Fibroblast of lung (primary cell): ENCODE measurements around the gene AKAP13. TPM values are rescaled to one million over a fixed set of nuclear protein-coding genes. Genes with fewer than 3 reads are reported as not detected.
"Not testable (repeated sequence)": the region's sequence is repeated elsewhere in the genome, so short reads cannot be mapped to it uniquely, and the experiment has no call there.

Experiments used
- DNase-seq, 2 donors: peaks; one replicate each; pipeline versions ENCODE4 v3.0.0 to v3.0.0-alpha.2; 2010; ENCODE audit warnings: low read depth in 2 of 2
- H2AFZ ChIP-seq: 2 replicates; pipeline ENCODE4 v1.5.1; 2012; ENCODE audit warnings: low read length, control low read depth, inconsistent platforms
- H3K27ac ChIP-seq: 2 replicates; pipeline ENCODE4 v1.5.1; 2011; ENCODE audit warnings: low read length, control low read depth; ENCODE audit not compliant: insufficient read depth
- H3K27me3 ChIP-seq: 2 replicates; pipeline ENCODE4 v1.5.1; 2011; ENCODE audit warnings: mild to moderate bottlenecking, low read length; ENCODE audit not compliant: control insufficient read depth, insufficient read depth
- H3K36me3 ChIP-seq: 2 replicates; pipeline ENCODE4 v1.5.1; 2011; ENCODE audit warnings: low read length; ENCODE audit not compliant: control insufficient read depth, insufficient read depth
- H3K4me1 ChIP-seq: 2 replicates; pipeline ENCODE4 v1.5.1; 2011; ENCODE audit warnings: low read length; ENCODE audit not compliant: control insufficient read depth, insufficient read depth; ENCODE audit errors: extremely low read depth
- H3K4me2 ChIP-seq: 2 replicates; pipeline ENCODE4 v1.5.1; 2011; ENCODE audit warnings: low read length, control low read depth; ENCODE audit not compliant: insufficient read depth; ENCODE audit errors: extremely low read depth
- H3K4me3 ChIP-seq, 4 experiments: fragments of 200-600 bp in 1 of 4; sonication (generic) in 1 of 4; replicated peaks in 1 of 4; 2 replicates each; pipeline ENCODE4 v1.5.1; 2011 to 2016; ENCODE audit warnings: low read length in 4 of 4, low read depth in 3 of 4, mild to moderate bottlenecking in 3 of 4, control low read depth in 2 of 4, inconsistent platforms in 1 of 4, mixed read lengths in 1 of 4; ENCODE audit not compliant: insufficient read depth in 1 of 4; ENCODE audit errors: control extremely low read depth in 1 of 4
- H3K79me2 ChIP-seq: 2 replicates; pipeline ENCODE4 v1.5.1; 2012; ENCODE audit warnings: mild to moderate bottlenecking, low read length, inconsistent platforms; ENCODE audit not compliant: control insufficient read depth, insufficient read depth
- H3K9ac ChIP-seq: 2 replicates; pipeline ENCODE4 v1.5.1; 2011; ENCODE audit warnings: mild to moderate bottlenecking, low read length, control low read depth; ENCODE audit not compliant: insufficient read depth
- H3K9me3 ChIP-seq: 2 replicates; pipeline ENCODE4 v1.5.1; 2012; ENCODE audit warnings: low read depth, low read length; ENCODE audit not compliant: control insufficient read depth, insufficient read depth
- H4K20me1 ChIP-seq: 2 replicates; pipeline ENCODE4 v1.5.1; 2011; ENCODE audit warnings: low read length; ENCODE audit not compliant: control insufficient read depth, insufficient read depth; ENCODE audit errors: extremely low read depth
- EZH2 ChIP-seq: IDR thresholded peaks from 2 replicates; pipeline ENCODE4 v1.5.1; 2012; ENCODE audit warnings: low read length, control low read depth, mild to moderate bottlenecking; ENCODE audit errors: missing control alignments
- polyA plus RNA-seq, 2 donors: library from polyadenylated mRNA; depleted of rRNA in 1 of 2; stranded (reverse) in 1 of 2; unstranded in 1 of 2; fragments of >200 nt; gene quantifications; 2 replicates each; pipeline ENCODE4 v1.2.1, GENCODE V29; 2011 to 2012; ENCODE audit warnings: missing spikeins in 1 of 2
- total RNA-seq: library from RNA; depleted of rRNA; stranded (reverse); fragments of >200 nt; gene quantifications from 2 replicates; pipeline ENCODE4 v1.2.1, GENCODE V29; 2014
- TF ChIP-seq, protein P1 (sequence below), 2 donors: IDR thresholded peaks in 1 of 2; conservative IDR thresholded peaks in 1 of 2; 1 replicate in 1 of 2; 2 replicates in 1 of 2; pipeline ENCODE4 v1.5.1; 2011 to 2012; ENCODE audit warnings: low read length in 2 of 2, control low read depth in 1 of 2, inconsistent platforms in 1 of 2, low read depth in 1 of 2, mild to moderate bottlenecking in 1 of 2

The AKAP13 gene
- total and polyA plus RNA-seq, 2 donors (not counting 1 experiment from before 2014, with no cell fraction given), result 8.3 to 68.4 TPM

DNA sequence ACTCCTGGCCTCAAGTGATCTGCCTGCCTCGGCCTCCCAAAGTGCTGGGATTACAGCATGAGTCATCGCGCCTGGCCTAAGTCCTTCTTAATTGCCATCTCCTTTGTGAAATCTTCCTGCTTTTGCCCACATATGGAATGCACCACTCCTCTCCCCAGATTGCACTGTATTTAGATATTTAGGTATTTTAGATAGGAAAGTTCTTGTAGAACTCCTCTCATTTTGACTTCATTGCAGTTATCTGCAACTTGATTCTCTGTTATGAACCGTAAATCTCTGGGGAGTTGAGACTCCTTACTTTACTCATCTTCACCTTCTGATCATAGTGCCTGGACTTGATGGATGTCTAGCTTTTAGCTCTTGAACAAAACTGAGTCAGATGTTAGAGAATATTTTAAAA, 150.7 kb downstream of the AKAP13 start:
- TF ChIP-seq EZH2, result no peak
- TF ChIP-seq, protein P1, sequence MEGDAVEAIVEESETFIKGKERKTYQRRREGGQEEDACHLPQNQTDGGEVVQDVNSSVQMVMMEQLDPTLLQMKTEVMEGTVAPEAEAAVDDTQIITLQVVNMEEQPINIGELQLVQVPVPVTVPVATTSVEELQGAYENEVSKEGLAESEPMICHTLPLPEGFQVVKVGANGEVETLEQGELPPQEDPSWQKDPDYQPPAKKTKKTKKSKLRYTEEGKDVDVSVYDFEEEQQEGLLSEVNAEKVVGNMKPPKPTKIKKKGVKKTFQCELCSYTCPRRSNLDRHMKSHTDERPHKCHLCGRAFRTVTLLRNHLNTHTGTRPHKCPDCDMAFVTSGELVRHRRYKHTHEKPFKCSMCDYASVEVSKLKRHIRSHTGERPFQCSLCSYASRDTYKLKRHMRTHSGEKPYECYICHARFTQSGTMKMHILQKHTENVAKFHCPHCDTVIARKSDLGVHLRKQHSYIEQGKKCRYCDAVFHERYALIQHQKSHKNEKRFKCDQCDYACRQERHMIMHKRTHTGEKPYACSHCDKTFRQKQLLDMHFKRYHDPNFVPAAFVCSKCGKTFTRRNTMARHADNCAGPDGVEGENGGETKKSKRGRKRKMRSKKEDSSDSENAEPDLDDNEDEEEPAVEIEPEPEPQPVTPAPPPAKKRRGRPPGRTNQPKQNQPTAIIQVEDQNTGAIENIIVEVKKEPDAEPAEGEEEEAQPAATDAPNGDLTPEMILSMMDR (conservative IDR thresholded peaks at IDR 0.05 in 1 of 2, IDR thresholded peaks at IDR 0.05 in 1 of 2; ENCODE audit: low read depth in 1 of 2, low read length in 2 of 2), result no peak
- no peak overlapping the region for H3K9ac ChIP-seq
- DNase-seq, result peak in 1 of 2 donors; percentile 39
- H3K9me3 ChIP-seq, result no peaks in the 10 kb centered on the region
- peaks cover 2% of the 10 kb centered on the region for H4K20me1 ChIP-seq
- no peak overlapping the region for H3K27ac ChIP-seq
- no peaks in the 10 kb centered on the region for H3K36me3 ChIP-seq
- no peak overlapping the region for H2AFZ ChIP-seq
- H3K4me3 ChIP-seq, result no peak overlapping the region
- H3K4me1 ChIP-seq, result peaks cover 4% of the 10 kb centered on the region
- H3K27me3 ChIP-seq, result no peaks in the 10 kb centered on the region
- no peak overlapping the region for H3K4me2 ChIP-seq
- H3K79me2 ChIP-seq, result no peaks in the 10 kb centered on the region

DNA sequence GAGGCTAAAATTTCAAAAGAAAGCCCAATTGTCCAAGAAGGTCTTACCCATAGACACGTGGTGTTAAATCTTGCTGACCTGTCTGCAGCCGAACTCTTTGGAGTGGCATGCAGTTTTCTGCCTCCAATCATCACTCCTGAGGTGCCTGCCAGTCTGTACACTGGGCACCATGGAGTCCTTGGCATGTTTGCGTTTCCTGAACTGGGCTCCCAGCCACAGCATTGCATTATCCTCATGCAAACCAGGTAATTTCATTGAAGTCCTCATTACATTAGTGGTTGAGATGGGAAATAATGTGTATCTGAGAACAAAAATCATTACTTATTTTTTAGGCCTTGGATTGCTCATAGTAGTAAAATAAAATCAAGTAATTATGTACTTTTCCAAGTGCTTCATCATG, 152.3 kb downstream of the AKAP13 start:
- no peak overlapping the region for H2AFZ ChIP-seq
- H3K36me3 ChIP-seq, result no peaks in the 10 kb centered on the region
- no peaks in the 10 kb centered on the region for H3K27me3 ChIP-seq
- no peak overlapping the region for H3K27ac ChIP-seq
- H3K4me1 ChIP-seq, result no peaks in the 10 kb centered on the region
- H3K4me3 ChIP-seq, result no peak overlapping the region
- H3K9me3 ChIP-seq, result no peaks in the 10 kb centered on the region
- no peaks in the 10 kb centered on the region for H3K79me2 ChIP-seq
- H4K20me1 ChIP-seq, result peaks cover 2% of the 10 kb centered on the region
- TF ChIP-seq, protein P1 (conservative IDR thresholded peaks at IDR 0.05 in 1 of 2, IDR thresholded peaks at IDR 0.05 in 1 of 2; ENCODE audit: low read depth in 1 of 2, low read length in 2 of 2), result no peak
- TF ChIP-seq EZH2, result no peak
- H3K9ac ChIP-seq, result no peak overlapping the region
- DNase-seq, result no peak
- no peak overlapping the region for H3K4me2 ChIP-seq

DNA sequence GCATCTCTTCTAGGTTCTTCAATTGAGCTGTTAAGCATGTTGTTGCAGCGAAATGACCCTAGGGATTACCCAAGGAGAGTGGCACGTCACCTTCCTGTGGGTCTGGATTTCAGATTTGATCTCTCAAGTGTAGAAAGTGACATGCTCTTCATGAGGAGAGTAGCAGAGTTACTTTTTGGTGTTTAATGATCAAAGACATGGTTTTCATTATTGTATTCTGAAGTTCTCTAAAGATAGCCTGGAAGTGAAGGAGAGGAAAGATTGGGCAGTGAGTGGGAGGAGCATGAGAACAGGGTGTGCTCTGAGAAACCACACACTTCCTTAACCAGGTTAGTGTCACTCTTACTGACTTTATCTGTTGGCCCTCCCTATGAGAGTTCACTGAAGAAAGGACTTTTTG, 153.6 kb downstream of the AKAP13 start:
- H3K9ac ChIP-seq, result no peak overlapping the region
- no peaks in the 10 kb centered on the region for H3K36me3 ChIP-seq
- peaks cover 2% of the 10 kb centered on the region for H4K20me1 ChIP-seq
- H3K27ac ChIP-seq, result no peak overlapping the region
- H3K27me3 ChIP-seq, result no peaks in the 10 kb centered on the region
- H3K4me3 ChIP-seq, result no peak overlapping the region
- TF ChIP-seq, protein P1 (conservative IDR thresholded peaks at IDR 0.05 in 1 of 2, IDR thresholded peaks at IDR 0.05 in 1 of 2; ENCODE audit: low read depth in 1 of 2, low read length in 2 of 2), result no peak
- no peak for TF ChIP-seq EZH2
- H2AFZ ChIP-seq, result no peak overlapping the region
- no peak for DNase-seq
- H3K4me2 ChIP-seq, result no peak overlapping the region
- no peaks in the 10 kb centered on the region for H3K9me3 ChIP-seq
- no peaks in the 10 kb centered on the region for H3K79me2 ChIP-seq
- H3K4me1 ChIP-seq, result no peaks in the 10 kb centered on the region

DNA sequence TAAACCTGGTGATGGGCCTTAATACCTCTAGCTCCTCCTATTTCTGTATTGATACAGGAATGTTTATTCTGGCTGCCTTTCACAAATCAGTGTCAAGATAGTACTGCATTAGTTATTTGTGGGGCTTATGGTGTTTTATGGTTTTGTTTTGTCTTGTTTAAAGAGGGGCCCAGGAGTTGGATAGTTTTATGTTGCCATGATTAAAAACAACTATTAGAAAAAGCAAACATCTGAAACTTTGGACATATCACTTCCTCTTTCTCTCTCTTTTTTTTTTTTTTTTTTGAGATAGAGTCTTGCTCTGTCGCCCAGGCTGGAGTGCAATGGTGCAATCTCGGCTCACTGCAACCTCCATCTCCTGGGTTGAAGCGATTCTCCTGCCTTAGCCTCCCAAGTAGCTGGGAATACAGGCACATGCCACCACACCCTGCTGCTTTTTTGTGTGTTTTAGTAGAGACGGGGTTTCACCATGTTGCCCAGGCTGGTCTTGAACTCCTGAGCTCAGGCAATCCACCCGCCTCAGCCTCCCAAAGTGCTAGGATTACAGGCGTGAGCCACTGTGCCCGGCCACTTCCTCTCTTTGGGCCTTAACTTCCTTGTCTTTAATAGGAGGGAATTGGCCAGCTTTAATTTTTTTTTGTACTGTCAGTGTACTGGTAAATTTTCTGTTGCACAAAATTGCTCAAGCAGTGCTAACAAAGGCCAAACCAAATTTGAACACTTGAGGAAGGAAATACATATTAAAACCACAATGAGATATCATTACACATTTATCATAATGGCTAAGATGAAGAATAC, 155.3 kb downstream of the AKAP13 start:
- H3K4me2 ChIP-seq, H4K20me1 ChIP-seq, H3K79me2 ChIP-seq, H3K9ac ChIP-seq, H3K27ac ChIP-seq, H2AFZ ChIP-seq, H3K4me1 ChIP-seq, DNase-seq, H3K36me3 ChIP-seq, H3K9me3 ChIP-seq, H3K27me3 ChIP-seq, H3K4me3 ChIP-seq: not testable (repeated sequence)
